Umbilical cord (tissue), 2 donors: ENCODE results near the gene PMM2. TPM values are rescaled to one million over a fixed set of nuclear protein-coding genes. Genes with fewer than 3 reads are reported as not detected.
"Not testable (repeated sequence)": the region's sequence is repeated elsewhere in the genome, so short reads cannot be mapped to it uniquely, and the experiment has no call there.

Experiments
- DNase-seq: peaks from one replicate; pipeline ENCODE4 v3.0.0-alpha.2; 2015; ENCODE audit warnings: low spot score
- total RNA-seq: library from RNA; depleted of rRNA; stranded (reverse); fragments of >200 nt; gene quantifications from one replicate; pipeline ENCODE4 v1.2.3, GENCODE V29; 2014; ENCODE audit warnings: low replicate concordance; ENCODE audit not compliant: insufficient read depth

Gene PMM2
- total RNA-seq: 34.7 TPM

GRCh38 chr16:8797364-8798173 lies at the start of gene PMM2, which contains the start of gene TMEM186:
TSS of gene PMM2 (plus strand) at chr16:8797839. CDS start at chr16:8797883, 44 bp downstream.
TSS of gene TMEM186 (minus strand) at chr16:8797639. CDS start at chr16:8797614, 25 bp downstream.
- peak; percentile 99 for DNase-seq

DNA sequence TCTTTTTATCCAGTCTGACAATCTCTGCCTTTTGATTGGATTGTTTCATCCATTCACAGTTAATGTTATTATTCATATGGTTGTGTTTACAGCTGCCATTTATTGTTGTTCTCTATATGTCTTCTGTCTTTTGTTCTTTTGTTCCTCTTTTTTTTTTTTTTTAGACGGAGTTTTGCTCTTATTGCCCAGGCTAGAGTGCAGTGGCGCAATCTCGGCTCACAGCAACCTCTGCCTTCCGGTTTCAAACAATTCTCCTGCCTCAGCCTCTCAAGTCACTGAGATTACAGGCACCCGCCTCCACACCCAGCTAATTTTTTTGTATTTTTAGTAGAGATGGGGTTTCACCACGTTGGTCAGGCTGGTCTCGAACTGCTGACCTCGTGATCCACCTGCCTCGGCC lies 48.7 kb upstream of the PMM2 start:
- not testable (repeated sequence) for DNase-seq

- DNase-seq: no peak
Measured at GRCh38 chr16:8751481-8752311, 45.9 kb upstream of the PMM2 start.

DNA sequence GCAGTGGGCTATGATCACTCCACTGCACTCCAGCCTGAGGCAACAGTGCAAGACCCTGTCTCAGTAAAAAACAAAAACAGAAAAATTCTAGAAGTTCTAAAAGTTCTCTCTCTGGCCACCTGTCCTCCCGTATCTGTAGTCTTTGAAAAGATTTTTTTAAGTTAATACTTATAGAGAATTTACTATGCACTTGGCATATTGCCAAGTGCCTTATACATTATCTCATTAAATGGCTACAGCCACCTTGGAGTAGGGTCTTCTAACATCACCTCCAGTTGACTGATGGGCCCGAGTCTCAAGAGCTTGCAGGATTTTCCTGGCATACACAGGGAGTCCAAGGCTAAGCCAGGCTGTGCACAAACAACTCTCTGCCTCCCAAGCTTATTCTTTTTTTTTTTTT lies 44.9 kb upstream of the PMM2 start:
- DNase-seq: no peak

DNA sequence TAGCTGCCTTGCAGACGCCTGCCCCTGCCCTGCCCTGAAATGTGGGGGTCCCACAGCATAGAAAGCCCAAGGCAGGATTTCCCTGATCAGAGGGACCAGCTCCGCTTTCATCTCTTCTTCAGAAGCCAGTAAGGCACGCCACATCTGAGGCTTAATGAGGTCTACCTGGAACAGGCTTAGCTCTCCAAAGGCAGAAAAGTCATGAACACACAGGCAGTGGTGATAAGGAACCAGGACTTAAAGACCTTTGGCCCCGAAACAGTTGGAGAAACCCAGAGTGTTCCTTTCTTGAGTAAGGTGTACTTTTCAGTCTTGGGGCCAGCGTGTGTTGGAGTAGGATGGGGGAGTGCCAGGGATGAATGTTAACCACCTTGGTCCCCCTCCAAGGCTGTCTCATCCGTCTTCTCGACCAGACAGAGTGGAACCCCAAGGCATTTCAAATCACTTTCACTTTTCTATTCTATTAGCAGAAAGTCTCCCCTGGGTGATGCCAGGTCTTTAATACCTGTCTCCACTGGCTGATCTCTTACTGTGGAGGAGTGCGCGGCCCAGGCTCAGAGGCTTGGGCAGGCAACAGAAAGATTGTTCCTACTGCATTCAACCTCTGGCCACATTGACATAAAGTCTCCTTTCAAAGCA lies 44.1 kb upstream of the PMM2 start:
- DNase-seq: no peak

GRCh38 chr16:8756755-8757154 lies 40.9 kb upstream of the PMM2 start:
- DNase-seq: no peak

GRCh38 chr16:8758022-8758421 lies 39.6 kb upstream of the PMM2 start:
- DNase-seq: no peak

GRCh38 chr16:8760021-8760420 lies 37.6 kb upstream of the PMM2 start:
- DNase-seq: no peak

DNA sequence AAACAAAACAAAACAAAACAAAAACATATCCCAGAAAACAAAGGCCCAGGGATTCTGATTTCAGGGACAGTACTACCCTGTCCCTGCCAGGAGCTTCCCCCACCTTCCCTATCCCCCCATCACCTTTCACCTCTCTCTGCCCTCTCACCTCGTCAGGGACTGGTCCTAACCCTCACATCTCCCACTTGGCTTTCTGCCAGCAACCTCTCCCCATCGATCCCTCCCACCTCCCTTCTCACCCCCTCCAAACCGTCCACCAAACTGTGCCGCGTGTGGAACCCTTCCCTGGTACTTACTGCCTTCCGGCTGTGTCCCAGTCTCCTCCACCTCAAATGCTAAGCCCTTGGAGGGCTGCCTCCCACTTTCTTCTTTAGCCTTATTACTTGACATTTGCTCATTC lies 36.6 kb upstream of the PMM2 start:
- DNase-seq: no peak

- no peak for DNase-seq
Measured at GRCh38 chr16:8762254-8762653, 35.4 kb upstream of the PMM2 start.

DNA sequence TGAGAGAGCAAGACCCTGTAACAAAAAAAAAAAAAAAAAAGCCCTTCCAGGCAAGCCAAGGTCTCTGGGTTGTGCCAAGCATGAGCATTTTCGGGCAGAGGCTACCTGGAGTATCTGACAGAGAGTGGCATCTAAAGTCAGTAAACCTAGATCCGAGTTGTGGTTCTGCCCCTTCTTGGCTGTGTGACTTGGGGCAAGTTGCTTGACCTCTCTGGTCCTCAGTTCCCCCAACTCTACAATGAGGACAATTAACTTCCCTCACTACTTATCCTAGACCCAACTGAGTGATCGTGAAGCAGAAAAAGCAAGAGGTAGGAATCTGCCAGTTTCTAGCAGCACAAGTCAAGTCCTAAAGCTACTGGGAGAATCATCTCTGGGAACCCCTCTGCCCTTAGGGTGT lies 34.6 kb upstream of the PMM2 start:
- no peak for DNase-seq

DNA sequence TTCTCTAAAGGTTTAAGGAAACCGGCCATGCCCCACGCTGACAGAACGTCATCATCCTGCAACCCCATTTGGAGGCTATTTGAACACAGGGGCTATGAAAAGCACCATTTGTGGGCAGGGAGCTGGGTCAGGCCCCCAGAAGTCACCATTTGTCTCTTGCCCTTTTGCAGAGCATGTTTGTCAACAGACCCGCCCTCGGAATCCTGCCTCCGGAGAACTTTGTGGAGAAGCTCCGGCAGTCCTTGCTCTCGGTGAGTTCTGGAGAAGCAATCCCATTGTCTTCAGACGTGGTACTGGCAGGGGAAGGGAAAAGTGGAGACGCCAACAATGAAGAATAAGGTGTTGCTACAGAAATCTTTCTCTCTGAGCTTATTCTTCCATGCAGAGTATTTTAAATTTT lies 33.7 kb upstream of the PMM2 start:
- no peak for DNase-seq

- DNase-seq: no peak
Measured at GRCh38 chr16:8764525-8765250, 33.0 kb upstream of the PMM2 start.

GRCh38 chr16:8767176-8767575 lies 30.5 kb upstream of the PMM2 start:
- DNase-seq: no peak

DNA sequence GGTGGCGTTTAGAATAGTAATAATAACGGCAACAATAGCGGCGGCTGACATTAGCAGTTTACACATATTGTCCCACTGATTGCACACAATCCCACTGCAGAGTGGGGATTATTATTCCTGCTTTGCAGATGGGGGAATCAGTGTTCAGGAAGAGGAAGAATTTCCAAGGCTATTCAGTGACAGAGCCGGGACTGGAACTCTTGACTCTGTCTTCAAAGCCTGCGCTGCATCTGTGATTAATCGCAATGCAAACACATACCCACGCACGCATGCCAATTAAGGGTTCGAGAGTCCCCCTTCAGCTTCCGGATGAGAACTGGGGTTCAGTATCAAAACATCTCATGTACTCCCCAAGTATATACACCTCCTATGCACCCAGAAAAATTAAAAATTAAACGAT lies 29.4 kb upstream of the PMM2 start:
- DNase-seq: no peak

DNA sequence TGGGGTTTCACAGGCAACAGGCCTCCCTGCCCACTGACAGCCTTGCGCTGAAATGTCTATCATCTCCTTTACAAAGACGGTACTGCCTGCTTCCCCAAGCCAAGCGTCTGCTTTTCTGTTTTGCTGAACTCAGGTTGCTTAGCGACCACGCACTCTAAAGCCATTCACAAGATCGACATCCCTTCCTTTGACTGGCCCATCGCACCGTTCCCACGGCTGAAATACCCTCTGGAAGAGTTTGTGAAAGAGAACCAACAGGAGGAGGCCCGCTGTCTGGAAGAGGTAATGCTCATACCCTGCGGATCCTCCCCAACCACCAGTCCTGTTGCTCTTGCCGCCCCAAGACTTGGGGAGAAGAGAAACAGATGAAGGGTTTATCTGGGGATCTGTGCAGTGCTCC lies 28.9 kb upstream of the PMM2 start:
- DNase-seq: no peak

- DNase-seq: no peak
Measured at GRCh38 chr16:8773537-8773936, 24.1 kb upstream of the PMM2 start.

GRCh38 chr16:8774208-8774607 lies 23.4 kb upstream of the PMM2 start:
- DNase-seq: no peak

DNA sequence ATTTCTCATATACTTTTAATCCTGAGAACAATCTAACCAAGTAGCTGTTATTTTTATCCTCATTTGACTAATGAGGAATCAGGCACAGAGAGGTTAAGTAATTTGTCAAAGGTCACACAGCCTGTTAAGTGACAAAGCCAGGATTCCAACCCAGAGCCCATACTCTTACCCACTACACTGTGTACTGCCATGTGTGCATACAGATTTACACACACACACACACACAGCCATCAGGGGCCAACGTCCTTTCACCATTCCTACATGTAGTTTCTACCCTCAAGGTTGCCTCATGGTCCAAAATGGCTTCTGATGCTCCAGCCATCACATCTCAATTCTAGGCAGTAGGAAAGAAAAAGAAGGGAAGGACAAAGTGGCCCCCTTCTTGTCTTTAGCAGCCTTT lies 22.3 kb upstream of the PMM2 start:
- DNase-seq: no peak

GRCh38 chr16:8776129-8776584 lies 21.5 kb upstream of the PMM2 start:
- DNase-seq: peak; percentile 40

DNA sequence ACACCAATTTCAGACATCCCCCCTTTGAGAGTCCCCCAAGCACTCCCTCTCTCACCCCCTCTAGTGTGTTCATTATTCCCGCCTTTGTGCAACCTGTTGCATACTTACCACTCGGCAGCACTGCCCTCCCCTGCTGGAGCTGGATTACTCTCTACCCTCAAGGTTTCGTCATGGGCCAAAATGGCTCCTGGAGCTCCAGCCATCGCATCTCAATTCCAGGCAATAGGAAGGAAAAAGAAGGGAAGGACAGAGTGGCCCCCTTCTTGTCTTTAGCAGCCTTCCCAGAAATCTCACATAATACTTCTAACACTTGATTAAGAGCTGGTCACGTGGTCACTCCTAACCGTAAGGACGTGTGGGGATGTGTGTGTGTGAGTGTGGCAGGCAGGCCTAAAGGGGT lies 20.4 kb upstream of the PMM2 start:
- no peak for DNase-seq
